Esophagus squamous epithelium (tissue), 4 donors: ENCODE measurements around the gene LHPP.

Experiments
- CTCF ChIP-seq, 6 experiments: fragments of 450-650 bp in 4 of 6; fragments of 200-600 bp in 2 of 6; sonication (generic) in 2 of 6; IDR thresholded peaks; one replicate each; pipeline ENCODE4 v1.5.1; 2016 to 2019; ENCODE audit warnings: antibody characterized with exemption in 6 of 6, mild to moderate bottlenecking in 4 of 6, moderate library complexity in 4 of 6
- POLR2A ChIP-seq, 4 donors: fragments of 450-650 bp; IDR thresholded peaks; one replicate each; pipeline ENCODE4 v1.6.1; 2017; ENCODE audit warnings: antibody characterized with exemption in 4 of 4, mild to moderate bottlenecking in 4 of 4, moderate library complexity in 3 of 4

DNA sequence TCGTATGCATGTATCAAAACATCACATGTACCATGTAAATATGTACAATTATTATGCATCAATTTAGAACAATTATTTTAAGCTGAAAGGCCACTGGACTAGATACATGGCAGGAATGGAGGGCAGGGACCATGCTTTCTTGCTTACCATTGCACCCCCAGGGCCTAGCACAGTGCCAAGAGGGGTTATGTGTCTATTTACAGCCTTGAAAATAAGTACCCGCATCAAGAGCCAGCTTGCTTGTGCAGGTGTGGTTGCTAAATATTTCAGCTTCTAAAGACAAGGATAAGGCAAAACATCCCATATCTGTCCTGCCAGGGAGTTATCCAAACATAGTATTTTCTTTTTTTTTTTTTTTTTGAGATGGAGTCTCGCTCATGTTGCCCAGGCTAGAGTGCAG is 28.2 kb upstream of the LHPP start:
- TF ChIP-seq CTCF (IDR thresholded peaks at IDR 0.05) (no peak), POLR2A (IDR thresholded peaks at IDR 0.05) (no peak)
